ENCODE data around the gene SCEL.

The SCEL gene

GRCh38 chr13:77506874-77507273 is 28.6 kb upstream of the SCEL start:
- H4K91ac ChIP-seq (ENCODE audit: low read length): no peak overlapping the region
- no peak overlapping the region for H2BK12ac ChIP-seq (ENCODE audit: low read length in 2 of 2)
- H3K4ac ChIP-seq (ENCODE audit: low read depth in 1 of 2, low read length in 2 of 2): no peak overlapping the region
- H2AK5ac ChIP-seq (ENCODE audit: low read length, severe bottlenecking): no peak overlapping the region
- no peaks in the 10 kb centered on the region for H3K9me3 ChIP-seq (ENCODE audit: control insufficient read depth, low read length)
- H3K4me3 ChIP-seq (ENCODE audit: insufficient read depth in 1 of 2, low read depth in 1 of 2, low read length in 2 of 2): no peak overlapping the region
- no peaks in the 10 kb centered on the region for H3K79me1 ChIP-seq (replicated peaks; ENCODE audit: low read length, poor library complexity, severe bottlenecking)
- H4K8ac ChIP-seq (ENCODE audit: low read length): no peak overlapping the region
- no peaks in the 10 kb centered on the region for H3K4me1 ChIP-seq (ENCODE audit: control insufficient read depth, insufficient read depth, low read depth, low read length)
- H3K18ac ChIP-seq (ENCODE audit: low read depth in 1 of 2, low read length in 2 of 2): no peak overlapping the region
- 93% methylated on average over 3 of the region's 3 CpGs for WGBS
- no peak overlapping the region for H3K9ac ChIP-seq (ENCODE audit: low read length)
- H2BK15ac ChIP-seq (ENCODE audit: low read depth, poor library complexity, severe bottlenecking): no peak overlapping the region
- no peak overlapping the region for H2BK5ac ChIP-seq (ENCODE audit: low read depth, low read length, poor library complexity, severe bottlenecking)
- H3K27me3 ChIP-seq (ENCODE audit: control insufficient read depth in 1 of 2, insufficient read depth in 1 of 2, low read length in 2 of 2): peaks cover 0 to 2% of the 10 kb centered on the region in 2 experiments
- no peak overlapping the region for H3K23ac ChIP-seq (ENCODE audit: low read length in 2 of 2)
- H3K14ac ChIP-seq (ENCODE audit: low read length in 2 of 2): no peak overlapping the region
- no peaks in the 10 kb centered on the region for H3K36me3 ChIP-seq (ENCODE audit: control insufficient read depth in 1 of 2, insufficient read depth in 2 of 2, low read depth in 1 of 2, low read length in 2 of 2)
- no peak overlapping the region for H2BK120ac ChIP-seq (ENCODE audit: low read depth, low read length)
- peak; percentile 16 for DNase-seq
- no peak overlapping the region for H3K27ac ChIP-seq (ENCODE audit: low read length, poor library complexity, severe bottlenecking)
- no peak overlapping the region for H2AFZ ChIP-seq (ENCODE audit: low read depth, low read length)
- H3K4me2 ChIP-seq (ENCODE audit: low read length, poor library complexity, severe bottlenecking): no peak overlapping the region

- no peak overlapping the region for H2BK15ac ChIP-seq (ENCODE audit: low read depth, poor library complexity, severe bottlenecking)
- WGBS: 66% methylated on average over 5 of the region's 5 CpGs
- no peak overlapping the region for H2BK12ac ChIP-seq (ENCODE audit: low read length in 2 of 2)
- no peak overlapping the region for H4K8ac ChIP-seq (ENCODE audit: low read length)
- no peak overlapping the region for H3K23ac ChIP-seq (ENCODE audit: low read length in 2 of 2)
- H2AK5ac ChIP-seq (ENCODE audit: low read length, severe bottlenecking): no peak overlapping the region
- peak overlapping the region; percentile 82 for H3K27ac ChIP-seq (ENCODE audit: low read length, poor library complexity, severe bottlenecking)
- H2AFZ ChIP-seq (ENCODE audit: low read depth, low read length): no peak overlapping the region
- no peaks in the 10 kb centered on the region for H3K79me1 ChIP-seq (replicated peaks; ENCODE audit: low read length, poor library complexity, severe bottlenecking)
- no peaks in the 10 kb centered on the region for H3K9me3 ChIP-seq (ENCODE audit: control insufficient read depth, low read length)
- no peak overlapping the region for H3K9ac ChIP-seq (ENCODE audit: low read length)
- no peak overlapping the region for H2BK120ac ChIP-seq (ENCODE audit: low read depth, low read length)
- no peak overlapping the region for H3K4me3 ChIP-seq (ENCODE audit: insufficient read depth in 1 of 2, low read depth in 1 of 2, low read length in 2 of 2)
- peak overlapping the region; percentile 42 for H3K4me2 ChIP-seq (ENCODE audit: low read length, poor library complexity, severe bottlenecking)
- DNase-seq: peak; percentile 29
- no peak overlapping the region for H4K91ac ChIP-seq (ENCODE audit: low read length)
- no peaks in the 10 kb centered on the region for H3K4me1 ChIP-seq (ENCODE audit: control insufficient read depth, insufficient read depth, low read depth, low read length)
- no peaks in the 10 kb centered on the region for H3K27me3 ChIP-seq (ENCODE audit: control insufficient read depth in 1 of 2, insufficient read depth in 1 of 2, low read length in 2 of 2)
- peak overlapping the region in 1 of 2 experiments; percentile 6 for H3K18ac ChIP-seq (ENCODE audit: low read depth in 1 of 2, low read length in 2 of 2)
- no peak overlapping the region for H3K4ac ChIP-seq (ENCODE audit: low read depth in 1 of 2, low read length in 2 of 2)
- H2BK5ac ChIP-seq (ENCODE audit: low read depth, low read length, poor library complexity, severe bottlenecking): peak overlapping the region; percentile 31
- no peaks in the 10 kb centered on the region for H3K36me3 ChIP-seq (ENCODE audit: control insufficient read depth in 1 of 2, insufficient read depth in 2 of 2, low read depth in 1 of 2, low read length in 2 of 2)
- no peak overlapping the region for H3K14ac ChIP-seq (ENCODE audit: low read length in 2 of 2)
Measured at GRCh38 chr13:77507931-77508776, 27.4 kb upstream of the SCEL start.

GRCh38 chr13:77508959-77509620 is 26.4 kb upstream of the SCEL start:
- H2AK5ac ChIP-seq (ENCODE audit: low read length, severe bottlenecking): no peak overlapping the region
- no peaks in the 10 kb centered on the region for H3K36me3 ChIP-seq (ENCODE audit: control insufficient read depth in 1 of 2, insufficient read depth in 2 of 2, low read depth in 1 of 2, low read length in 2 of 2)
- H3K4ac ChIP-seq (ENCODE audit: low read depth in 1 of 2, low read length in 2 of 2): no peak overlapping the region
- no peak overlapping the region for H2BK12ac ChIP-seq (ENCODE audit: low read length in 2 of 2)
- no peak overlapping the region for H4K91ac ChIP-seq (ENCODE audit: low read length)
- no peak overlapping the region for H3K23ac ChIP-seq (ENCODE audit: low read length in 2 of 2)
- WGBS: 52% methylated on average over 2 of the region's 4 CpGs
- no peaks in the 10 kb centered on the region for H3K27me3 ChIP-seq (ENCODE audit: control insufficient read depth in 1 of 2, insufficient read depth in 1 of 2, low read length in 2 of 2)
- peaks cover 1% of the 10 kb centered on the region for H3K4me1 ChIP-seq (ENCODE audit: control insufficient read depth, insufficient read depth, low read depth, low read length)
- H3K9me3 ChIP-seq (ENCODE audit: control insufficient read depth, low read length): no peaks in the 10 kb centered on the region
- no peak overlapping the region for H4K8ac ChIP-seq (ENCODE audit: low read length)
- no peaks in the 10 kb centered on the region for H3K79me1 ChIP-seq (replicated peaks; ENCODE audit: low read length, poor library complexity, severe bottlenecking)
- no peak overlapping the region for H3K14ac ChIP-seq (ENCODE audit: low read length in 2 of 2)
- H3K4me2 ChIP-seq (ENCODE audit: low read length, poor library complexity, severe bottlenecking): no peak overlapping the region
- no peak overlapping the region for H3K18ac ChIP-seq (ENCODE audit: low read depth in 1 of 2, low read length in 2 of 2)
- no peak overlapping the region for H3K4me3 ChIP-seq (ENCODE audit: insufficient read depth in 1 of 2, low read depth in 1 of 2, low read length in 2 of 2)
- H2AFZ ChIP-seq (ENCODE audit: low read depth, low read length): no peak overlapping the region
- H2BK5ac ChIP-seq (ENCODE audit: low read depth, low read length, poor library complexity, severe bottlenecking): peak overlapping the region; percentile 44
- no peak overlapping the region for H2BK120ac ChIP-seq (ENCODE audit: low read depth, low read length)
- peak overlapping the region; percentile 8 for H3K9ac ChIP-seq (ENCODE audit: low read length)
- H3K27ac ChIP-seq (ENCODE audit: low read length, poor library complexity, severe bottlenecking): peak overlapping the region; percentile 83
- DNase-seq: peak; percentile 12
- H2BK15ac ChIP-seq (ENCODE audit: low read depth, poor library complexity, severe bottlenecking): no peak overlapping the region

- 90% methylated on average over 3 of the region's 3 CpGs for WGBS
- no peak overlapping the region for H3K4ac ChIP-seq (ENCODE audit: low read depth in 1 of 2, low read length in 2 of 2)
- no peaks in the 10 kb centered on the region for H3K79me1 ChIP-seq (replicated peaks; ENCODE audit: low read length, poor library complexity, severe bottlenecking)
- H3K14ac ChIP-seq (ENCODE audit: low read length in 2 of 2): no peak overlapping the region
- H3K27me3 ChIP-seq (ENCODE audit: control insufficient read depth in 1 of 2, insufficient read depth in 1 of 2, low read length in 2 of 2): no peaks in the 10 kb centered on the region
- H3K4me3 ChIP-seq (ENCODE audit: insufficient read depth in 1 of 2, low read depth in 1 of 2, low read length in 2 of 2): no peak overlapping the region
- H2BK12ac ChIP-seq (ENCODE audit: low read length in 2 of 2): no peak overlapping the region
- no peak for DNase-seq
- H3K9me3 ChIP-seq (ENCODE audit: control insufficient read depth, low read length): no peaks in the 10 kb centered on the region
- H4K91ac ChIP-seq (ENCODE audit: low read length): no peak overlapping the region
- no peak overlapping the region for H3K9ac ChIP-seq (ENCODE audit: low read length)
- H3K4me2 ChIP-seq (ENCODE audit: low read length, poor library complexity, severe bottlenecking): no peak overlapping the region
- no peak overlapping the region for H2AK5ac ChIP-seq (ENCODE audit: low read length, severe bottlenecking)
- no peak overlapping the region for H2BK15ac ChIP-seq (ENCODE audit: low read depth, poor library complexity, severe bottlenecking)
- H3K4me1 ChIP-seq (ENCODE audit: control insufficient read depth, insufficient read depth, low read depth, low read length): peaks cover 1% of the 10 kb centered on the region
- no peak overlapping the region for H2BK5ac ChIP-seq (ENCODE audit: low read depth, low read length, poor library complexity, severe bottlenecking)
- H2BK120ac ChIP-seq (ENCODE audit: low read depth, low read length): no peak overlapping the region
- H3K18ac ChIP-seq (ENCODE audit: low read depth in 1 of 2, low read length in 2 of 2): no peak overlapping the region
- no peak overlapping the region for H3K23ac ChIP-seq (ENCODE audit: low read length in 2 of 2)
- H3K36me3 ChIP-seq (ENCODE audit: control insufficient read depth in 1 of 2, insufficient read depth in 2 of 2, low read depth in 1 of 2, low read length in 2 of 2): no peaks in the 10 kb centered on the region
- H2AFZ ChIP-seq (ENCODE audit: low read depth, low read length): no peak overlapping the region
- peak overlapping the region; percentile 56 for H3K27ac ChIP-seq (ENCODE audit: low read length, poor library complexity, severe bottlenecking)
- no peak overlapping the region for H4K8ac ChIP-seq (ENCODE audit: low read length)
Measured at GRCh38 chr13:77510156-77510555, 25.4 kb upstream of the SCEL start.

Data from mesenchymal stem cell (in vitro differentiated cells and primary cell).